Measurements from ENCODE around the gene TRMT5. TPM values are rescaled to one million over a fixed set of nuclear protein-coding genes. Genes with fewer than 3 reads are reported as not detected.

Gene TRMT5
- total and polyA plus RNA-seq, 2 of the 8 experiments (the other 6 are each of a cell fraction or from before 2014, with no cell fraction given) = 4.3 to 24.2 TPM

DNA sequence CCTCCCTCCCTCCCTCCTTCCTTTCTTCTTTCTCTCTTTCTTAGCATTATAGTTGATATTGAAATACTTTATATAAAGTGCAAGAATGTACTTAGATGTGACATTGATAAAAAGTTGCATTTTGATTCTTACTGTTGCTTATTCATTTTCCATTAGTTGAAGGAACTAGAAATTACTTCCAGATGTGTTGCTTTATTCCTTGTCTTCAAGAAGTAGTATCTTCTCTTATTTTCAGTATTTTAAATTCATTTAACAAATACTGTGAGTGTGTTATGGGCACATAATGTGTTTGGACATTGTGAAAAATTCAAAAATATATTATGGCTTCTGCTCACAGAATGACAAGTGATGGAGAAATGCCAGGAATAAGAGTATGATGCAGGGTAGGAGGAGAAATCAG is 45.6 kb downstream of the TRMT5 start:
- Histone ChIP-seq H4K91ac (replicated peaks; ENCODE audit: insufficient read length, low read length) (no peak overlapping the region), H3K9me3 (ENCODE audit: insufficient read depth in 2 of 2, low read depth in 1 of 2, low read length in 1 of 2) (no peaks in the 10 kb centered on the region), H4K5ac (ENCODE audit: insufficient read length, low read depth, low read length) (no peak overlapping the region), H2BK20ac (ENCODE audit: low read length) (no peak overlapping the region), H2AK5ac (ENCODE audit: low read depth, low read length) (no peak overlapping the region), H3K4me3 (ENCODE audit: extremely low read depth in 1 of 4, insufficient read depth in 2 of 4, low read depth in 3 of 4, low read length in 4 of 4) (no peak overlapping the region), H3K4me1 (replicated peaks in 1 of 4; ENCODE audit: control insufficient read depth in 3 of 4, insufficient read depth in 4 of 4, low read length in 3 of 4) (no peaks in the 10 kb centered on the region), H3K79me1 (ENCODE audit: low read depth, low read length) (no peaks in the 10 kb centered on the region), H2BK15ac (ENCODE audit: low read length) (no peak overlapping the region), H3K4me2 (ENCODE audit: insufficient read depth in 1 of 2, low read depth in 2 of 2, low read length in 2 of 2) (no peak overlapping the region), H3K56ac (replicated peaks; ENCODE audit: insufficient read length, low read depth, low read length) (no peak overlapping the region), H3K36me3 (ENCODE audit: control insufficient read depth in 2 of 4, insufficient read depth in 4 of 4, low read length in 3 of 4) (no peaks in the 10 kb centered on the region), H3K4ac (replicated peaks; ENCODE audit: insufficient read length, low read depth, low read length) (no peak overlapping the region), H3K18ac (ENCODE audit: extremely low read depth, low read length) (no peak overlapping the region), H2AFZ (ENCODE audit: low read length) (no peak overlapping the region), H2BK5ac (ENCODE audit: low read depth, low read length) (no peak overlapping the region), H2BK120ac (replicated peaks; ENCODE audit: low read depth, low read length) (no peak overlapping the region), H3K27me3 (replicated peaks in 1 of 4; ENCODE audit: control insufficient read depth in 3 of 4, extremely low read depth in 1 of 4, insufficient read depth in 3 of 4, low read length in 3 of 4) (no peaks in the 10 kb centered on the region), H4K8ac (ENCODE audit: extremely low read depth, insufficient read depth, low read length) (no peak overlapping the region), H3K23me2 (ENCODE audit: low read depth, low read length) (no peaks in the 10 kb centered on the region), H3K14ac (ENCODE audit: insufficient read length) (no peak overlapping the region), H3K9ac (replicated peaks in 1 of 4; ENCODE audit: extremely low read depth in 1 of 4, low read depth in 3 of 4, low read length in 3 of 4) (no peak overlapping the region), H3K27ac (ENCODE audit: low read depth, low read length) (no peak overlapping the region), H3K79me2 (ENCODE audit: control insufficient read depth in 1 of 2, insufficient read depth in 2 of 2, low read length in 2 of 2) (no peaks in the 10 kb centered on the region), H2BK12ac (ENCODE audit: low read depth, low read length) (no peak overlapping the region), H3K23ac (ENCODE audit: insufficient read length) (no peak overlapping the region), H4K20me1 (replicated peaks in 1 of 2; ENCODE audit: control insufficient read depth in 1 of 2, insufficient read depth in 2 of 2, low read length in 2 of 2) (no peaks in the 10 kb centered on the region)
- no peak for FAIRE-seq
- TF ChIP-seq CTBP2 (IDR thresholded peaks at IDR 0.05; ENCODE audit: borderline replicate concordance, insufficient read depth, insufficient read length, low read length) (no peak), BACH1 (IDR thresholded peaks at IDR 0.05; ENCODE audit: low read length) (no peak)
- CTCF ChIA-PET (ENCODE audit: partially characterized antibody) = no interaction called here
- POLR2A ChIA-PET (ENCODE audit: partially characterized antibody) = no interaction called here
- no peak for DNase-seq (ENCODE audit: low read depth in 1 of 2, low spot score in 2 of 2)
